SK-N-SH (cell line): Measurements from ENCODE around the gene MYO9A. TPM values are rescaled to one million over a fixed set of nuclear protein-coding genes. Genes with fewer than 3 reads are reported as not detected.

Source experiments
- CTCF ChIA-PET: fragments of 300-600, 350-600 bp; formaldehyde crosslinking; extraction: SDS; loops from one replicate; lab custom pipeline; 2021; lab: Yijun Ruan, JAX
- POLR2A ChIA-PET: fragments of 350-600 bp; sonication (Branson Sonifier 250); formaldehyde crosslinking; extraction: SDS; loops from one replicate; lab custom pipeline; 2020; ENCODE audit warnings: antibody characterized with exemption, inconsistent platforms; lab: Yijun Ruan, JAX
- DNase-seq: peaks from one replicate; pipeline ENCODE4 v3.0.0; 2012
- H2AFZ ChIP-seq: fragments of 200-600 bp; sonication (generic); 2 replicates; pipeline ENCODE4 v1.8.1; 2016; ENCODE audit warnings: antibody characterized with exemption, mild to moderate bottlenecking, low read depth
- H3F3A ChIP-seq: fragments of 200-600 bp; sonication (generic); replicated peaks from 2 replicates; pipeline ENCODE3; 2016; ENCODE audit warnings: antibody characterized with exemption, mild to moderate bottlenecking; ENCODE audit not compliant: insufficient read depth
- H3K27ac ChIP-seq, 2 experiments: fragments of 200-500 bp in 1 of 2; fragments of 200-600 bp in 1 of 2; sonication (Bioruptor generic) in 1 of 2; sonication (generic), shearing (Covaris generic) in 1 of 2; 2 replicates each; pipeline versions ENCODE4 v1.5.1 to v1.6.1; 2014 to 2016; ENCODE audit warnings: low read depth in 2 of 2, inconsistent platforms in 1 of 2, low read length in 1 of 2, mild to moderate bottlenecking in 1 of 2, mixed read lengths in 1 of 2
- H3K27me3 ChIP-seq: fragments of 200-600 bp; sonication (generic), shearing (Covaris generic); 2 replicates; pipeline ENCODE4 v1.6.1; 2016; ENCODE audit warnings: mixed run types; ENCODE audit not compliant: insufficient read depth
- H3K36me3 ChIP-seq, 2 experiments: fragments of 200-500 bp in 1 of 2; fragments of 200-600 bp in 1 of 2; sonication (Bioruptor generic) in 1 of 2; sonication (generic) in 1 of 2; replicated peaks in 1 of 2; 2 replicates each; pipeline versions ENCODE3 to v1.5.1; 2014 to 2016; ENCODE audit warnings: low read length in 1 of 2, mild to moderate bottlenecking in 1 of 2; ENCODE audit not compliant: insufficient read depth in 2 of 2, control insufficient read depth in 1 of 2
- H3K4me1 ChIP-seq, 2 experiments: fragments of 200-500 bp in 1 of 2; fragments of 200-600 bp in 1 of 2; sonication (Bioruptor generic) in 1 of 2; sonication (generic), shearing (Covaris generic) in 1 of 2; 2 replicates each; pipeline versions ENCODE4 v1.5.1 to v1.6.1; 2014 to 2016; ENCODE audit warnings: low read depth in 1 of 2, low read length in 1 of 2, mixed run types in 1 of 2; ENCODE audit not compliant: insufficient read depth in 2 of 2, control insufficient read depth in 1 of 2
- H3K4me2 ChIP-seq: fragments of 200-600 bp; sonication (generic), shearing (Covaris generic); 2 replicates; pipeline ENCODE4 v1.6.1; 2017; ENCODE audit warnings: mixed run types
- H3K4me3 ChIP-seq, 2 experiments: fragments of 200-500 bp in 1 of 2; fragments of 200-600 bp in 1 of 2; sonication (Bioruptor generic) in 1 of 2; sonication (generic), shearing (Covaris generic) in 1 of 2; 2 replicates each; pipeline versions ENCODE4 v1.5.1 to v1.8.1; 2014 to 2016; ENCODE audit warnings: low read depth in 2 of 2, inconsistent platforms in 1 of 2, low read length in 1 of 2, mild to moderate bottlenecking in 1 of 2, mixed read lengths in 1 of 2, moderate library complexity in 1 of 2
- H3K79me2 ChIP-seq: fragments of 200-600 bp; sonication (generic); 2 replicates; pipeline ENCODE4 v1.8.1; 2017; ENCODE audit warnings: mild to moderate bottlenecking; ENCODE audit not compliant: insufficient read depth
- H3K9ac ChIP-seq: fragments of 200-600 bp; sonication (generic); 2 replicates; pipeline ENCODE4 v1.6.1; 2017; ENCODE audit warnings: mixed run types
- H3K9me2 ChIP-seq: fragments of 200-600 bp; sonication (generic); 2 replicates; pipeline ENCODE4 v1.6.1; 2017; ENCODE audit warnings: mixed run types
- H3K9me3 ChIP-seq: fragments of 200-600 bp; sonication (generic); 2 replicates; pipeline ENCODE4 v1.6.1; 2017; ENCODE audit warnings: mixed run types, mild to moderate bottlenecking, moderate library complexity
- H4K20me1 ChIP-seq: fragments of 200-600 bp; sonication (generic); 2 replicates; pipeline ENCODE4 v1.6.1; 2017; ENCODE audit warnings: mild to moderate bottlenecking, mixed run types; ENCODE audit not compliant: insufficient read depth
- CHD2 ChIP-seq: fragments of 150-350 bp; IDR thresholded peaks from 2 replicates; pipeline ENCODE4 v1.6.1; 2018; ENCODE audit warnings: low read length; ENCODE audit not compliant: partially characterized antibody
- EP300 ChIP-seq, 2 experiments: IDR thresholded peaks; 2 replicates each; pipeline versions ENCODE4 v1.4.0 to v1.6.1; 2012; ENCODE audit warnings: borderline replicate concordance in 1 of 2, low read depth in 1 of 2, low read length in 1 of 2
- EZH2phosphoT487 ChIP-seq: fragments of 200-600 bp; sonication (generic); IDR thresholded peaks from 2 replicates; pipeline ENCODE4 v1.6.1; 2017; ENCODE audit warnings: low read depth, mixed run types, mild to moderate bottlenecking, antibody characterized with exemption, moderate library complexity, borderline replicate concordance
- GABPA ChIP-seq: IDR thresholded peaks from 2 replicates; pipeline ENCODE4 v1.4.0; 2012; ENCODE audit warnings: low read depth, mild to moderate bottlenecking
- GATA2 ChIP-seq: sonication (generic); formaldehyde crosslinking; IDR thresholded peaks from 2 replicates; pipeline ENCODE4 v1.5.0; 2020; ENCODE audit warnings: mild to moderate bottlenecking, missing genetic modification reagents
- IRF3 ChIP-seq: fragments of 150-350 bp; IDR thresholded peaks from 2 replicates; pipeline ENCODE4 v1.6.1; 2016; ENCODE audit warnings: mild to moderate bottlenecking, low read depth, low read length
- MAX ChIP-seq: IDR thresholded peaks from 2 replicates; pipeline ENCODE4 v1.4.0; 2012; ENCODE audit warnings: low read depth
- MXI1 ChIP-seq: IDR thresholded peaks from 2 replicates; pipeline ENCODE4 v1.6.1; 2012; ENCODE audit warnings: mild to moderate bottlenecking, low read depth, low read length, improper control_type of control experiment
- NFIC ChIP-seq: IDR thresholded peaks from 2 replicates; pipeline ENCODE4 v1.4.0; 2012; ENCODE audit warnings: borderline replicate concordance
- NRF1 ChIP-seq: IDR thresholded peaks from 2 replicates; pipeline ENCODE4 v1.6.1; 2012; ENCODE audit warnings: low read depth, mild to moderate bottlenecking, low read length
- POLR2AphosphoS5 ChIP-seq: IDR thresholded peaks from 2 replicates; pipeline ENCODE4 v1.6.1; 2012; ENCODE audit warnings: low read depth, low read length
- RAD21 ChIP-seq: IDR thresholded peaks from 2 replicates; pipeline ENCODE4 v1.6.1; 2012; ENCODE audit warnings: mild to moderate bottlenecking, low read length
- RCOR1 ChIP-seq: fragments of 150-350 bp; IDR thresholded peaks from 2 replicates; pipeline ENCODE4 v1.6.1; 2017; ENCODE audit warnings: antibody characterized with exemption, low read length
- TCF12 ChIP-seq: IDR thresholded peaks from 2 replicates; pipeline ENCODE4 v1.4.0; 2012
- USF1 ChIP-seq: IDR thresholded peaks from 2 replicates; pipeline ENCODE4 v1.4.0; 2012; ENCODE audit warnings: low read depth, borderline replicate concordance
- WGBS: methylation state at CpG from one replicate; pipeline ENCODE4 v1.1.6; 2017; ENCODE audit warnings: low lambda C conversion rate; 5-methylcytosine and 5-hydroxymethylcytosine counted together
- polyA plus RNA-seq, 3 experiments: library from polyadenylated mRNA; depleted of rRNA; stranded (reverse); fragments of >200 nt; gene quantifications; 2 replicates each; pipeline ENCODE4 v1.2.3, GENCODE V29; 2012

Gene MYO9A
- polyA plus RNA-seq, 1 of the 3 experiments (the other 2 are of a cell fraction): 4.1 TPM

GRCh38 chr15:71812966-71813722, 304.8 kb downstream of the MYO9A start (continued):
- TF ChIP-seq EP300 (IDR thresholded peaks at IDR 0.05; ENCODE audit: borderline replicate concordance in 1 of 2, low read depth in 1 of 2, low read length in 1 of 2): no peak

GRCh38 chr15:71811752-71812735, 305.9 kb downstream of the MYO9A start:
- no peaks in the 10 kb centered on the region for H3K9me3 ChIP-seq
- no peak overlapping the region for H3K4me2 ChIP-seq
- no peak overlapping the region for H3K9ac ChIP-seq
- H3K79me2 ChIP-seq: no peaks in the 10 kb centered on the region
- H3K27ac ChIP-seq: no peak overlapping the region
- CTCF ChIA-PET: no interaction called here
- H3K4me1 ChIP-seq: peaks cover 9 to 11% of the 10 kb centered on the region in 2 experiments; a peak in 2 of 4 replicates
- no peaks in the 10 kb centered on the region for H3K36me3 ChIP-seq
- no peaks in the 10 kb centered on the region for H3F3A ChIP-seq
- H3K9me2 ChIP-seq: no peaks in the 10 kb centered on the region
- H3K27me3 ChIP-seq: no peaks in the 10 kb centered on the region
- WGBS: 95% methylated on average over 22 of the region's 38 CpGs
- peak; percentile 20 for DNase-seq
- no peak for TF ChIP-seq CHD2
- TF ChIP-seq MXI1: no peak
- TF ChIP-seq GABPA: no peak
- TF ChIP-seq RCOR1: no peak
- TF ChIP-seq RAD21: no peak
- TF ChIP-seq EZH2phosphoT487: no peak
- TF ChIP-seq MAX: no peak
- no peak for TF ChIP-seq NFIC
- TF ChIP-seq, all 33 proteins: peak for 0
- H3K4me3 ChIP-seq: no peak overlapping the region
- POLR2A ChIA-PET: no interaction called here
- H4K20me1 ChIP-seq: no peaks in the 10 kb centered on the region
- H2AFZ ChIP-seq: no peak overlapping the region

- WGBS: 92% methylated on average over 18 of the region's 27 CpGs
- no peak overlapping the region for H2AFZ ChIP-seq
- H3K27me3 ChIP-seq: no peaks in the 10 kb centered on the region
- no peaks in the 10 kb centered on the region for H3F3A ChIP-seq
- H3K4me3 ChIP-seq: no peak overlapping the region
- H3K36me3 ChIP-seq: no peaks in the 10 kb centered on the region
- H3K9ac ChIP-seq: no peak overlapping the region
- no peak overlapping the region for H3K27ac ChIP-seq
- POLR2A ChIA-PET: no interaction called here
- H3K9me3 ChIP-seq: no peaks in the 10 kb centered on the region
- H3K79me2 ChIP-seq: no peaks in the 10 kb centered on the region
- no peaks in the 10 kb centered on the region for H4K20me1 ChIP-seq
- no peaks in the 10 kb centered on the region for H3K9me2 ChIP-seq
- H3K4me2 ChIP-seq: no peak overlapping the region
- CTCF ChIA-PET: interaction anchor here (1.0 kb wide), 1 partner anchor 26 kb away, joined by 3 read pairs; no protein-coding TSS in a partner anchor
- peaks cover 18 to 19% of the 10 kb centered on the region in 2 experiments; a peak in 3 of 4 replicates for H3K4me1 ChIP-seq
- DNase-seq: peak; percentile 34
- TF ChIP-seq CHD2 (no peak), USF1 (no peak), NRF1 (no peak), IRF3 (no peak), GATA2 (CRISPR knock-in tag) (no peak), TCF12 (no peak), MXI1 (no peak), NFIC (no peak), POLR2AphosphoS5 (no peak), EP300 (IDR thresholded peaks at IDR 0.05; ENCODE audit: borderline replicate concordance in 1 of 2, low read depth in 1 of 2, low read length in 1 of 2) (no peak)
Measured at GRCh38 chr15:71811036-71811736, 306.8 kb downstream of the MYO9A start.
